WI38 (cell line): ENCODE data around the gene GABPB1.

Experiments
- H3K4me3 ChIP-seq: 2 replicates; pipeline ENCODE4 v1.5.1; 2011; ENCODE audit warnings: low read depth, mild to moderate bottlenecking, control low read depth, low read length
- TF ChIP-seq, protein P1 (sequence below): IDR thresholded peaks from 2 replicates; pipeline ENCODE4 v1.5.1; 2012; ENCODE audit warnings: low read depth, mild to moderate bottlenecking, control low read depth, low read length

Gene GABPB1

GRCh38 chr15:50277370-50277769 lies 77.6 kb downstream of the GABPB1 start:
- H3K4me3 ChIP-seq = no peak overlapping the region
- TF ChIP-seq, protein P1, sequence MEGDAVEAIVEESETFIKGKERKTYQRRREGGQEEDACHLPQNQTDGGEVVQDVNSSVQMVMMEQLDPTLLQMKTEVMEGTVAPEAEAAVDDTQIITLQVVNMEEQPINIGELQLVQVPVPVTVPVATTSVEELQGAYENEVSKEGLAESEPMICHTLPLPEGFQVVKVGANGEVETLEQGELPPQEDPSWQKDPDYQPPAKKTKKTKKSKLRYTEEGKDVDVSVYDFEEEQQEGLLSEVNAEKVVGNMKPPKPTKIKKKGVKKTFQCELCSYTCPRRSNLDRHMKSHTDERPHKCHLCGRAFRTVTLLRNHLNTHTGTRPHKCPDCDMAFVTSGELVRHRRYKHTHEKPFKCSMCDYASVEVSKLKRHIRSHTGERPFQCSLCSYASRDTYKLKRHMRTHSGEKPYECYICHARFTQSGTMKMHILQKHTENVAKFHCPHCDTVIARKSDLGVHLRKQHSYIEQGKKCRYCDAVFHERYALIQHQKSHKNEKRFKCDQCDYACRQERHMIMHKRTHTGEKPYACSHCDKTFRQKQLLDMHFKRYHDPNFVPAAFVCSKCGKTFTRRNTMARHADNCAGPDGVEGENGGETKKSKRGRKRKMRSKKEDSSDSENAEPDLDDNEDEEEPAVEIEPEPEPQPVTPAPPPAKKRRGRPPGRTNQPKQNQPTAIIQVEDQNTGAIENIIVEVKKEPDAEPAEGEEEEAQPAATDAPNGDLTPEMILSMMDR = no peak

DNA sequence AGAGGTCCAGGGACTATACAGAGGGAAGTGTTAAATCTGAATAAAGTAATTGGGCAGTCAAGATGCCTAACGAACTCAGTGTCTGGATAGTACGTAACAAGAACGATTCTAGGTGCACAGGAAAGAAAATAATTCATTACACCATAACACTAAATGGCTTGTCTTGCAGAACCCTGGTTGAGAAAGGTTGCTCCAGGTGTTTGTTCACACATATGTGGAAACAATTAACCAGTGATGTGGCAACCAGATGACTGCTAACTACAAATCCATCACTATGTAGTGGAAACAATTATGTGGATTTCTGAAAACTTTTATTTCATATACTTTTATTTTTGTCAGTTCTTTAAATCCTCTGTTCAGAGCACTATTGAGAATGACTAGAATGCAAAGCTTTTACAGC lies 79.1 kb downstream of the GABPB1 start:
- TF ChIP-seq, protein P1 = no peak

GRCh38 chr15:50275091-50275490 lies 79.9 kb downstream of the GABPB1 start:
- H3K4me3 ChIP-seq = no peak overlapping the region
- TF ChIP-seq, protein P1 = no peak

More for the DNA sequence above, 79.1 kb downstream of the GABPB1 start:
- H3K4me3 ChIP-seq = no peak overlapping the region

GRCh38 chr15:50267577-50267976 lies 87.4 kb downstream of the GABPB1 start:
- no peak overlapping the region for H3K4me3 ChIP-seq
- TF ChIP-seq, protein P1 = no peak

- no peak within 1 kb of the TSS for H3K4me3 ChIP-seq
- TF ChIP-seq, protein P1 = no peak
Observed at GRCh38 chr15:50265620-50266019, 89.4 kb downstream of the GABPB1 start, which contains the start of gene HDC. TSS of gene HDC (minus strand) at chr15:50265726. CDS start at chr15:50265623, 103 bp downstream.

GRCh38 chr15:50262533-50262932 lies 92.5 kb downstream of the GABPB1 start:
- H3K4me3 ChIP-seq = no peak overlapping the region
- TF ChIP-seq, protein P1 = no peak

DNA sequence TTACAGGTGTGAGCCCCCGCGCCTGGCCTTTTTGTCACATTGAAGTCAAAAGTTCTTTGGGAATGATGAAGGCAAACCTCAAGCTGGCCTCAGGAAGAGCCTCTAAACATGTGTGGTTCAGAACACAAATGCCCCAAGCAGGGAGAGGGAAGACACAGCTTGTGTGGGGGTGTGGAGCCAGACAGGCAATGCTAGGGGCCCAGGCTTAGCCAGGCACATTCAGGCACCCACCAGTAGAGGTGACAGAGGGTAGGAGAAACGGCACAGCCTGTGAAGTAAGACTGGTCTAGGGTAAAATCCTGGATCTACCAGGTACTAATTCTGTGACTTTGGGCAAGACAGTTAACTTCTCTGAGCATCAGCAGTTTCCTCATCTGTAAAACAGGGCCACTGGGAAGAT lies 93.0 kb downstream of the GABPB1 start:
- TF ChIP-seq, protein P1 = no peak
- H3K4me3 ChIP-seq = no peak overlapping the region
